Kidney epithelial cell (primary cell): ENCODE measurements around the gene WDPCP. TPM values are rescaled to one million over a fixed set of nuclear protein-coding genes. Genes with fewer than 3 reads are reported as not detected.

ENCODE experiments used
- DNase-seq: peaks from one replicate; pipeline ENCODE4 v3.0.0-alpha.2; 2010; ENCODE audit warnings: low read depth
- H3K27me3 ChIP-seq: 2 replicates; pipeline ENCODE4 v1.6.0; 2011; ENCODE audit warnings: low read length; ENCODE audit not compliant: control insufficient read depth, insufficient read depth
- H3K36me3 ChIP-seq: 2 replicates; pipeline ENCODE4 v1.5.1; 2011; ENCODE audit warnings: low read length; ENCODE audit not compliant: control insufficient read depth, insufficient read depth
- H3K4me3 ChIP-seq: 2 replicates; pipeline ENCODE4 v1.5.1; 2011; ENCODE audit warnings: low read depth, mild to moderate bottlenecking, control low read depth, low read length
- total RNA-seq: library from RNA; depleted of rRNA; stranded (reverse); fragments of >200 nt; gene quantifications from 2 replicates; pipeline ENCODE4 v1.2.3, GENCODE V29; 2015
- TF ChIP-seq, protein P1 (sequence below): IDR thresholded peaks from 2 replicates; pipeline ENCODE4 v1.5.1; 2011; ENCODE audit warnings: mild to moderate bottlenecking, moderate library complexity, low read length, control low read depth, inconsistent platforms; ENCODE audit not compliant: insufficient read depth, poor library complexity, severe bottlenecking

The WDPCP gene
- total RNA-seq, 1 donor from 2014 or later: 3.3 TPM

DNA sequence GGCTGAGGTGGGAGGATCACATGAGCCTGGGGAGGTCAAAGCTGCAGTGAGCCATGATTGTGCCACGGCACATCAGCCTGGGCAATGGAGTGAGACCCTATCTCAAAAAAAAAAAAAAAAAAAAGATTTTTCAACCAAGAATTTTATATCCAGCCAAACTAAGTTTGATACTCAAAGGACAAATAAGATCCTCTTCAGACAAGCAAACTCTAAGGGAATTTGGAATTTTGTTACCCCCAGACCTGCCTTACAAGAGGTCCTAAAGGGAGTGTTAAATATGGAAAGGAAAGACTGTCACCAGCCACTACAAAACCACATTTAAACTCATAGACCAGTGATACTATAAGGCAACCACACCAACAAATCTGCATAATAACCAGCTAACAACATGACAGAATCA is 67.5 kb downstream of the WDPCP start:
- no peak for DNase-seq
- H3K27me3 ChIP-seq: no peaks in the 10 kb centered on the region
- no peaks in the 10 kb centered on the region for H3K36me3 ChIP-seq
- H3K4me3 ChIP-seq: no peak overlapping the region
- TF ChIP-seq, protein P1, sequence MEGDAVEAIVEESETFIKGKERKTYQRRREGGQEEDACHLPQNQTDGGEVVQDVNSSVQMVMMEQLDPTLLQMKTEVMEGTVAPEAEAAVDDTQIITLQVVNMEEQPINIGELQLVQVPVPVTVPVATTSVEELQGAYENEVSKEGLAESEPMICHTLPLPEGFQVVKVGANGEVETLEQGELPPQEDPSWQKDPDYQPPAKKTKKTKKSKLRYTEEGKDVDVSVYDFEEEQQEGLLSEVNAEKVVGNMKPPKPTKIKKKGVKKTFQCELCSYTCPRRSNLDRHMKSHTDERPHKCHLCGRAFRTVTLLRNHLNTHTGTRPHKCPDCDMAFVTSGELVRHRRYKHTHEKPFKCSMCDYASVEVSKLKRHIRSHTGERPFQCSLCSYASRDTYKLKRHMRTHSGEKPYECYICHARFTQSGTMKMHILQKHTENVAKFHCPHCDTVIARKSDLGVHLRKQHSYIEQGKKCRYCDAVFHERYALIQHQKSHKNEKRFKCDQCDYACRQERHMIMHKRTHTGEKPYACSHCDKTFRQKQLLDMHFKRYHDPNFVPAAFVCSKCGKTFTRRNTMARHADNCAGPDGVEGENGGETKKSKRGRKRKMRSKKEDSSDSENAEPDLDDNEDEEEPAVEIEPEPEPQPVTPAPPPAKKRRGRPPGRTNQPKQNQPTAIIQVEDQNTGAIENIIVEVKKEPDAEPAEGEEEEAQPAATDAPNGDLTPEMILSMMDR: no peak

DNA sequence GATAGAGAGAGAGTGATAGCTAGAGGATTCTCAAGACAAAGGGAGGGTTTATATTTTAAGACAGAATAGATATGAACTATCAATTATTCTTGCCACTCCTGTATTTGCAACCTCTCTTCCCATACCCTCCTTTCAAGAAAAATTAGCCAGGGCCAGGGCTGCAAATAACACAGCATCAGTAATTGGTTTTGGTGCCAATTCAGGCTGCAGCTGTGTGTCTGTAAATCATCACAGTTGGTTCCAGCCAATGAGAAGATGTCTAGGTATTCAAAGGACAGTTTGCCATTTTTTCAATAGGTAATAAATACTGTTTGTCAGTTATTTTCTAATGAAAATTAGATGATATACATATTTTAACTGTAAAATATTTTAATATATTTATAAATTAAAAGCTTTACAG is 73.5 kb downstream of the WDPCP start:
- Histone ChIP-seq H3K27me3 (no peaks in the 10 kb centered on the region), H3K4me3 (no peak overlapping the region), H3K36me3 (no peaks in the 10 kb centered on the region)
- DNase-seq: no peak
- TF ChIP-seq, protein P1: no peak

DNA sequence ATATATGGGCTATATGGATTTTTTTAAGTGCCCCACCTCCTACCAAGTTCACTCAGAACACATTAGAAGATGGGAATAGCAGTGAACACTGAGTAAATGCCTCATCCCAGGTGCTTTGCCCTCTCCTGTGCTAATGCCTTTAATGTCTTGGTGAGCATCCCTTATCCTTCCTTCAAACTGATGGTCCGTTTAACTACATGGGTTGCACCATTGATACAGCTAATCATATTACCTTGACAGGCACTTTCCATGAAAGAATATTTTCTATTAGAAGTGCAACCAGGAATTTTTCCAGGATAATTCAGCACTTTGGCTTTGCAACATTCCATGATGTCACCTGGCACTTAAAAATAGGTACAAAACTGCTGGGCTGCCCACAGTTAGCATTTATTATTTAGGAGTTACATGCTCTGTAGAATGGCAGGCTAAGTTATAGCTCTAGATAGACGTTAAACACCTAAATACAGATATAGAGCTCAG is 74.0 kb downstream of the WDPCP start:
- DNase-seq: no peak
- TF ChIP-seq, protein P1: no peak
- Histone ChIP-seq H3K4me3 (no peak overlapping the region), H3K36me3 (no peaks in the 10 kb centered on the region), H3K27me3 (no peaks in the 10 kb centered on the region)

DNA sequence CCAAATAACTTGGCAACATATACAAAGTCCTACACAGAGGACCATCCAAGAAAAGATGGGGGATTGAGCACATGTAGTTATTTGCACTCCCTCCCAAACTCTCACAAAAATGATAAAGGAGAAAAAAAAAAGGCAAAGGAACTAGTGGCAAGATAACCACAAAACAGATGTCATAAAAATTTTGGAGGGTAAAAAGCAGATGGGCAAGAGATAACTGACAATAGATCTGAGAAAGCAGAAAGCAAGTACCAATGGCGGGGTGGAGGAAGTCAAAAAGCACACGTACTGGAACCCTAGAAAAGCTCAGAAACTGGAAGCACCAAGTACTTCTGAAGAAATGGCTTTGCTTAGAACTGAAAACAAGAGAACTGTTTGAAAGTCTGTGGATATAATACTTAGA is 82.0 kb downstream of the WDPCP start:
- TF ChIP-seq, protein P1: no peak

DNA sequence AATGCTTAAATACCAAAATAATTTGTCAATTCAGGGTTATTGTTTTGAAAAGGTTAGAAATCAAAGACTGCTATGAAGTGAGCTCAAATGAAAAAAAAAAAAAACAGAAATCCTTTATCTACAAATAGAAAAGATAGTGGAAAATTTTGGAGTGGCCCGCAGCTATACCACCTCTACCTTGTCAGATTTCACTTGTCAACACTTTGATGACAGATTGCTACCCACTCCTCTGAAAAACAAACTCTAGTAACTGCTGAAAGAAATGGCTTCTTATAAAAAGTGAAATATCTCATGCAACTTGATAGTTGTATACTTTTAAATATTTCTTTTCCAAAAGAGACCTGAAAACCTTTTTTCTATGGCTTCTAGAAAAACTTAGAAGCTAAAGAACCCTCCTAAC is 84.5 kb downstream of the WDPCP start:
- H3K36me3 ChIP-seq: no peaks in the 10 kb centered on the region
- H3K27me3 ChIP-seq: no peaks in the 10 kb centered on the region
- H3K4me3 ChIP-seq: no peak overlapping the region
- TF ChIP-seq, protein P1: no peak
- no peak for DNase-seq

More for the DNA sequence above, 82.0 kb downstream of the WDPCP start:
- H3K36me3 ChIP-seq: no peaks in the 10 kb centered on the region
- H3K4me3 ChIP-seq: no peak overlapping the region
- no peaks in the 10 kb centered on the region for H3K27me3 ChIP-seq
- DNase-seq: no peak

DNA sequence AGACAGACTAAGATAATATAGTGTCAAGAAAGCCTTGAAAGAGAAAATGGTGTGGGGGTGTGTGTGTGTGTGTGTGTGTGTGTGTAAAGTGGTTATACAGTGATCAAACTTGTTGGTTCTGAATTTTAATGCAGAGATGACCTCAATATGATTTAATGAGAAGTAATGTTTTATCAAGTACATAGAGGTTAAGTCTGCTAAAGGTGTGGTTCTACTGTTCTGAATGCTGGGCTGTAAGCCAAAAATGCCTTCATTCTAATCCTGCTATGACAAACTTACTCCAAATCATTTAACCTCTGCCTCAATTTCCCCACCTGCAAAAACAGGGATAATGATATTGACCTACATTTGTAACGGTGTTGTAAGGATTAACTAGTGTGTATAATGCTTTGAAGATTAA is 87.9 kb downstream of the WDPCP start:
- TF ChIP-seq, protein P1: no peak
- no peak overlapping the region for H3K4me3 ChIP-seq
- H3K27me3 ChIP-seq: no peaks in the 10 kb centered on the region
- DNase-seq: no peak
- H3K36me3 ChIP-seq: no peaks in the 10 kb centered on the region
